Vagina (tissue), 2 donors: ENCODE data around the gene BIVM.

Source experiments
- CTCF ChIP-seq, 3 experiments: fragments of 450-650 bp in 2 of 3; fragments of 200-600 bp in 1 of 3; sonication (generic) in 1 of 3; IDR thresholded peaks; one replicate each; pipeline ENCODE4 v1.5.1; 2017 to 2019; ENCODE audit warnings: antibody characterized with exemption in 3 of 3, mild to moderate bottlenecking in 2 of 3, moderate library complexity in 2 of 3
- POLR2A ChIP-seq, 2 donors: fragments of 450-650 bp; IDR thresholded peaks; one replicate each; pipeline ENCODE4 v1.6.1; 2017; ENCODE audit warnings: antibody characterized with exemption in 2 of 2, mild to moderate bottlenecking in 2 of 2, moderate library complexity in 2 of 2
- POLR2AphosphoS5 ChIP-seq, 2 donors: sonication (generic); formaldehyde crosslinking; IDR thresholded peaks; one replicate each; pipeline ENCODE4 v1.9.0; 2017; ENCODE audit warnings: antibody characterized with exemption in 2 of 2, mild to moderate bottlenecking in 2 of 2, low read depth in 1 of 2; ENCODE audit not compliant: insufficient read depth in 1 of 2

GRCh38 chr13:102774591-102775520 lies 24.1 kb upstream of the BIVM start:
- TF ChIP-seq CTCF (IDR thresholded peaks at IDR 0.05) (no peak), POLR2A (IDR thresholded peaks at IDR 0.05) (no peak), POLR2AphosphoS5 (IDR thresholded peaks at IDR 0.05; ENCODE audit: insufficient read depth in 1 of 2, low read depth in 1 of 2) (no peak)
